HG03571 (cell line): ENCODE results near the gene ARL5A.
A peak's percentile ranks its signal among the peaks of the same experiment; 100 is the strongest.
"Not testable (repeated sequence)": the region's sequence is repeated elsewhere in the genome, so short reads cannot be mapped to it uniquely, and the experiment has no call there.

Source experiments
- ATAC-seq: cut with Tn5 transposase; IDR thresholded peaks from one replicate; pipeline ENCODE4 v1.9.1; 2021; ENCODE audit not compliant: unreplicated experiment

Gene ARL5A

GRCh38 chr2:151828143-151828889 is at the start of gene ARL5A:
Gene ARL5A (minus strand): TSS chr2:151828421. CDS start chr2:151828176, 245 bp downstream.
- peak; percentile 95 for ATAC-seq

GRCh38 chr2:151875631-151876030 is 47.4 kb upstream of the ARL5A start:
- not testable (repeated sequence) for ATAC-seq

GRCh38 chr2:151872463-151872862 is 44.2 kb upstream of the ARL5A start:
- no peak for ATAC-seq

- ATAC-seq = no peak
Measured at GRCh38 chr2:151869291-151869690, 41.1 kb upstream of the ARL5A start.

GRCh38 chr2:151862700-151863099 is 34.5 kb upstream of the ARL5A start:
- ATAC-seq = peak; percentile 99

- no peak for ATAC-seq
Measured at GRCh38 chr2:151861174-151861573, 33.0 kb upstream of the ARL5A start.

- ATAC-seq = no peak
Measured at GRCh38 chr2:151860613-151861146, 32.5 kb upstream of the ARL5A start.

- ATAC-seq = no peak
Measured at GRCh38 chr2:151860210-151860609, 32.0 kb upstream of the ARL5A start.

- no peak for ATAC-seq
Measured at GRCh38 chr2:151857650-151858049, 29.4 kb upstream of the ARL5A start.

GRCh38 chr2:151855111-151855510 is 26.9 kb upstream of the ARL5A start:
- ATAC-seq = no peak

GRCh38 chr2:151853070-151853758 is 25.0 kb upstream of the ARL5A start:
- ATAC-seq = no peak

- no peak for ATAC-seq
Measured at GRCh38 chr2:151852260-151853069, 24.2 kb upstream of the ARL5A start.

GRCh38 chr2:151851761-151852160 is 23.5 kb upstream of the ARL5A start:
- ATAC-seq = no peak

- no peak for ATAC-seq
Measured at GRCh38 chr2:151849413-151850010, 21.3 kb upstream of the ARL5A start.

GRCh38 chr2:151845884-151846283 is 17.7 kb upstream of the ARL5A start:
- ATAC-seq = no peak

GRCh38 chr2:151845481-151845880 is 17.3 kb upstream of the ARL5A start:
- ATAC-seq = no peak

GRCh38 chr2:151844211-151844896 is 16.1 kb upstream of the ARL5A start:
- no peak for ATAC-seq

GRCh38 chr2:151843691-151844061 is 15.5 kb upstream of the ARL5A start:
- no peak for ATAC-seq

- ATAC-seq = no peak
Measured at GRCh38 chr2:151842830-151843690, 14.8 kb upstream of the ARL5A start.

GRCh38 chr2:151841047-151841424 is 12.8 kb upstream of the ARL5A start:
- no peak for ATAC-seq
